Muscle of arm (tissue), 12 donors: Measurements from ENCODE around the gene GADD45G. TPM values are rescaled to one million over a fixed set of nuclear protein-coding genes. Genes with fewer than 3 reads are reported as not detected.

Experiments
- DNase-seq: peaks from one replicate; pipeline ENCODE4 v3.0.0-alpha.2; 2013
- polyA plus RNA-seq, 12 donors: library from polyadenylated mRNA; unstranded; fragments of 120-200 nt; gene quantifications; one replicate each; pipeline ENCODE4 v1.2.1, GENCODE V29; 2013; ENCODE audit not compliant: insufficient read length in 12 of 12

The GADD45G gene
- polyA plus RNA-seq, 12 donors = 4.9 to 18.5 (median 7.5) TPM; not detected in 1

DNA sequence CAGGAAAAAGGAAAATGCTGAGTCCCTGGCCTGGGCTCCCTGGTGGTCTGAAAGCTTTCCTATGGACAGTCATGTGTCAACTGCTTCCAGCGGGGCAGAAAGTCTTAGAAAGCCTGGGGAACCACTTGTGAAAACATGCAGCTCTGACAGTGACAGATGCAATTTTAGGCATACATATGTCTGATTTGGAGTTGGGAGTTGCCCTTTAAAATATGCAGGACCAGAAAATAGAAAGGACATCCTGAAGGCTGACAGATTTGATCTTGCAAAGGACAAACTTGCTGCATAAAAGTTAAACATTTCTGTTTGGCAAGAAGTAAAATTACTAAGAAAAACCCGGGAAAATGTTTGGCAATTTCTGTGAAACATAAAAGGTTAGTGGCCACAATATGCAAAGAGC lies 23.8 kb downstream of the GADD45G start:
- DNase-seq = no peak

- DNase-seq = no peak
Observed at GRCh38 chr9:89629081-89629976, 24.5 kb downstream of the GADD45G start.

DNA sequence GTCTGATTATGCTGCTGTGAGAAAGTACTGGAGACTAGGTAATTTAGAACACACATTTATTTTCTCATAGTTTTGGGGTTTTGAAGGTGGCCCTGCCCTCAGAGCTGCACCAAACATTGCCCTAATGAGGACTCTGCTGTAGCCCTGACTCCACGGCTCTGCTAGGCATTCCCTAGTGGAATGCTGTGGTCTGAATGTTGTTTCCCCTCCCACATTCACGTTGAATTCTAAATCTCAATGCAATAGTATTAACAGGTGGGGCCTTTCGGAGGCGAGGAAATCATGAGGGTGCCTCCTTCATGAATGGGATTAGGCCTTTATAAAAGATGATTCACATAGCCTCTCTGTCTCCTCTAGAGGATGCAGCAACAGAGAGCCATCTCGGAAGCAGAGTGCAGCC lies 25.7 kb downstream of the GADD45G start:
- no peak for DNase-seq

GRCh38 chr9:89631384-89631783 lies 26.6 kb downstream of the GADD45G start:
- no peak for DNase-seq

GRCh38 chr9:89632192-89632733 lies 27.5 kb downstream of the GADD45G start:
- no peak for DNase-seq

DNA sequence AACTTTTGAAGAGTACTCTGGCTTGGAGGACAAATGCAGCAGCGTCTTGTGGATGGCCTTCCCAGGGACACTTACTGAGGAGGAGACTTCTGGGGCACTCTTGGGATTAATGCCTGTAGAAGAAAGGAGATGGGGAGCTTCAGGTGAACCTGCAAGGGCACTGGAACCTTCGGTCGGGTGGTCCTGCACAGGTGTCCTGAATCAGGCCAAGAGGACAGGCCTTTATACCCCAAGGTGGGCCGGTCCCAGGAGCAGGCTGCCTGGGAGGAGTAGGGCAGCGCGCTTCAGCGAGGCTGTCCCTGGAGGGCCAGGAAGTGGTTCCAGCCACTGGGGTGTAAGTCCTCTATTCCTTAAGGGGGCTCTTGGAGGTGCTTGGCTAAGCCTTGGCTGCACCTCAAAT lies 27.9 kb downstream of the GADD45G start:
- no peak for DNase-seq

GRCh38 chr9:89633404-89633803 lies 28.6 kb downstream of the GADD45G start:
- no peak for DNase-seq

DNA sequence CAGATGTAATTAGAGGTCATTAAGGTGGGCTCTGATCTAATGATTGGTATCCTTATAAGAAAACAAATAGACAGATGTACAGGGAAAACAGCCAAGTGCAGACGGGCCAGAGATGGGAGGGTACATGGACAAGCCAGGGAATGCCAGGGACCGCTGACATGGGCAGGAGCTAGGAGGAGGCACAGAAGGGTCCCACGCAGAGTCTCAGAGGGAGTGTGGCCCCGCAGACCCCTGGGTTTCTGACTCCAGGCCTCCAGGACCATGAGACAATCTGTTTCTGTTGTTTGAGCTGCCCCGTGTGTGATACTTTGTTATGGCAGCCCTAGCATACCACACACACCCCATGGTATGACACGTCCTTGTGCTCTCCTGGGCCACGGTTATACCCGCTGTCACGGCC lies 29.1 kb downstream of the GADD45G start:
- DNase-seq = no peak

DNA sequence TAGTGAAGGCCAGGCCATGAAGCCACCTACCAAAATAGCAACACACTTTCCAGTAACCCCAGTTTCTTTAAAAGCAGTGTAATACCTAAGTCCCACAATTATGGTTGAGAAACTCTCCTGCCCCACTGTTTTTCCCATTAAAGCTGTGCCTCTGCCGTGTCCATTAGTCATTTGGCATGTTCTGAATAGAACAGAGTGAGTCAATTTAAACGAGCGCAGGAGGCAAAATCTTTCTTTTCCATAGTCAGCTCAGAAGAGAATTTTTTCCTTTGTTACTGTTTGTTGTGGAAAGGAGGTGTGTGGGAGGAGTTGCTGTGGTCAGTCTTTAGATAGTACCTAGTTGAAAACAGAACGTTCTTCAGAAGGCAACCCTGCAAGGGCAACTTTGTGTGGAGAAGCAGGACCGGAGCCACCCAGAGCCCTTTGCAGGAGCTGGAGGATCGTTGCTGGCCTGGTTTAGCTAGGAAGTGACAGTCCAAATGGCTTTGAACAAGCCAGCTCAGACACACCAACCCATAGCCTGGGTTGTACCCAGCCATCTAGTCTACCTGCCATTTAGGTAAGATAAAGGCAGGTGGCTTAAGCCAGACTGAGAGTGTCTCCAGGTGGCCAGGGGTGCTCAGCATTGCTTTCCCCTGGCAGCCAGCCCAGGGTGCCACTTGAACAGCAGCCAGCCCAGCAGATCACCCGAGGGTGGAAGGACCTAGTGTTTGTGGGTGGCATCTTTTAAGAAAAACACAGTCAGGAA lies 30.4 kb downstream of the GADD45G start:
- DNase-seq = peak; percentile 49

DNA sequence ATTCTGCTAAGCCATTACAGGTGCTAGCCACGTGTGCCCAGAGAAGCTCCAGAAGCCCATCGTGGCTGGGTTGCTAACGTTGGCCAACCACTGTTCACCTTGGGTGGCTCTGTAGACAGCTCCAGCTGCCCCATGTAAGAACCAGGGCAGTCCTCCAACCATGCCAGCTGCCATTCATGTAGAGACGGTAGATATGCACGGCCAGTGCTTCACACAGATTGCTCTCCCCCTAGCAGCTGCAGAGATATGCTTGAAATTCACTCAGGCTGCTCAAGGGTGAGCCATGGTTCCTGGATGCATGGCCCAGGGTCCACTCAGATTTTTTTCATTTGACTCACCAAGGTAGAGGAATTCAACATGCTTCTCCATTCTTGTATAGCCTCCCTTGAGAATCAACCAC lies 31.0 kb downstream of the GADD45G start:
- DNase-seq = no peak

GRCh38 chr9:89637787-89638186 lies 33.0 kb downstream of the GADD45G start:
- DNase-seq = no peak

GRCh38 chr9:89638359-89638758 lies 33.5 kb downstream of the GADD45G start:
- DNase-seq = no peak

DNA sequence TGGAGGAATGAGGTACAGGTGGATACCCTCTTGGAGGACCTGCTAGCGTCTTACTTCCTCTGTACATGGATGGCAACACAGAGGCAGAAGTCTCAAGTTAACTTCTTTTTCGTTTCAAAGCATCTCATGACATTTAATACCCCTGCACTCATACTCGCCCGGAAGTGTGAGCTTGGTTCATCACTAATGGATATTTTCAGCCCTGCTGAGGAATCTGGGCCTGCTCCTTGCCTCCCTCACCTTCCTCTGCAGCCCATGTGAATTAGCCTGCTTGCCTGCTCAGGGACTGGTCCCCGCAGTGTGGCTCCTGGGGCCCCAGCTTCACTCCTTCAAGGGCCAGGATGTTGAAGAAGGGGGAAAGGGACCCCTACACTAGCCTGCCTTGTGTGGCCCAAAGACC lies 34.1 kb downstream of the GADD45G start:
- DNase-seq = no peak

GRCh38 chr9:89639367-89639795 lies 34.6 kb downstream of the GADD45G start:
- peak; percentile 54 for DNase-seq

DNA sequence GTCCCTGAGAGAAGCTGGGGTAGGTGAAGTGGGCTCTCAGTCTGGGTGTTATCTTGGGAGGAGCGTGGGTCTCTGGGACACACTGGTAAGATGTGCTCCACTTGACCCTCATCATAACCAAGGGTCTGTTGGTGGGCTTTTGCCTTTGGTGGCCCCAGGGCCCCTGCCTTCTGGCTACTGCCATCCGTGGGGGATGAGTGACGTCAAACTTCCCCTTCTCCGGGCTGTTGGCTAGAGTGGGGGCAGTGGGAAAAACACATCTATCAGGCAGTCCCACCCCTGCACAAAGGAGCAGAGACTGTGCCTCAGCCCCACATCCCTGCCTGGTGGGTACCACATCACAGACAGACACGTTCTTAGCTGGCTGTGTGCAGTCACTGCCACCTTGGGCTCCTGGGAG lies 35.1 kb downstream of the GADD45G start:
- DNase-seq = no peak

GRCh38 chr9:89640361-89640760 lies 35.5 kb downstream of the GADD45G start:
- no peak for DNase-seq

DNA sequence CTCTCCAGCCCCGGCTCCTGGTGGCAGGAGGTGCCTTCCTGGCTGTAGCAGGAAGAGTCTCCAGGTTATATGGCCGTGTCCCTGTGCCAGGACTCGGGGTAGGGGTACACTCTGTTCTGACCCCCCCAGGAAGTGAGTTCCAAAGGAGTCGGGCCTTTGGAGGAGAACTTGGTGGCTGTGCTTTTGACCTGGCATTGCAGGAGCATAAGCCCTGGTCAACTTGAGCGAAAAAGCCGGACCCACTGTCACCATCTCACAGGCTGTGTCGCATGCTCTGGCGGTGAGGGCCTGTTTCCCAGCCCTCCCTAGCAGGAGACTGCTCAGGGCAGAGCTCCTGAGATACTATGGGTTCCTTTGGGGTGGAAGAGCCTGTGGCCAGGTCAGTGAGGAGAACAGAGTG lies 36.0 kb downstream of the GADD45G start:
- DNase-seq = no peak

DNA sequence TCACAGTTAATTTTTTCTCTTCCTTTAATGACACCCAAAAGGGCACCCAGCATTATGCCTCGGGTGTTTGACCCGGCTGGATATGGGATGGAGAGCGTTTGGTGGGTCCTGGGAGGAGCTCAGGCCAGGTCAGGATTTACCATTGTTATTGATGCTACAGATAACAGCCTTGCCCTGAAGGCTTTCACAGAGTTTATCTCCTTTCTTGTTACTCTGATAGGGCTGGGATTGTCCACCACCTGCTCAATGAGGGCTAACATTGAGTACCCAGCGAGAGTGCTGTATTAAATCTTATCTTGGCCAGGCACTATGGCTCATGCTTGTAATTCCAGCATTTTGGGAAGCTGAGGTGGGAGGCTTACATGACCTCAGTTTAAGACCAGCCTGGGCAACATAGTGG lies 37.2 kb downstream of the GADD45G start:
- no peak for DNase-seq

GRCh38 chr9:89642789-89643188 lies 38.0 kb downstream of the GADD45G start:
- no peak for DNase-seq

DNA sequence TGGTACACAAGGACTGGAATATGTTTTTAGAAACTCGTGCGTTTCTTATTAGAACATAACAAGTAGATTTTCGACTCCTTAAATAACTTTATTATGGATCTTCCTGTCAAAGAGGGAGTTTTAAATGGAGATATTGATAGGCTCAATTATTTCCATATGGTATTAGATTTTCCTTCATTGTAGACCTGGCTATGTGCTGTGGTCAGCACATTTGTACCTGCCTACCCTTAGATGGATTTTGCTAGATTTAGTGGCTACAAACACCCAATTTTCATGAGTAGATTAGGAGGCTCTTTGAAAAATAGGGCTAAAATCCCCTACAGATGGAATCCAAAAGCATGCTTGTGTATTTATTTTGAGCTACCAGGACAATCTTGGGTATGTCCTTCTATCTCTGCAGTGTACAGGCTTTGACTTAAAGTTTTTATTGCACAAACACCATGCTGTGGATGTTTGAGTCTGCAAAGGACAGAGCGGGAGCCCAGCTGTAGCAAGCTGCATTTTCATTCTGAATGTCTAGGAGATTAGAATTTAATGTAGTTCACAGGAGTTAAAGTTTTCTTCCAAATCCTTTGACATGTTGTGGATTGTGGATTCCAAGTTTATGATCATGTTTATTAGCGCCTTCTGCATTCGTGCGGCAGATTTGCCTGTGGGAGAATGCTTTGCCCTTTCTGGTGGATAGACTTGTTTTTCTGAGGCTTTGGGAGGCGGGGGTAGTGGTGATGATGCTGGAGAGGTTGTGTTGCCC lies 41.6 kb downstream of the GADD45G start:
- DNase-seq = no peak

- no peak for DNase-seq
Observed at GRCh38 chr9:89647366-89648128, 42.7 kb downstream of the GADD45G start.
